ENCODE measurements around the gene COLEC11.

DNA sequence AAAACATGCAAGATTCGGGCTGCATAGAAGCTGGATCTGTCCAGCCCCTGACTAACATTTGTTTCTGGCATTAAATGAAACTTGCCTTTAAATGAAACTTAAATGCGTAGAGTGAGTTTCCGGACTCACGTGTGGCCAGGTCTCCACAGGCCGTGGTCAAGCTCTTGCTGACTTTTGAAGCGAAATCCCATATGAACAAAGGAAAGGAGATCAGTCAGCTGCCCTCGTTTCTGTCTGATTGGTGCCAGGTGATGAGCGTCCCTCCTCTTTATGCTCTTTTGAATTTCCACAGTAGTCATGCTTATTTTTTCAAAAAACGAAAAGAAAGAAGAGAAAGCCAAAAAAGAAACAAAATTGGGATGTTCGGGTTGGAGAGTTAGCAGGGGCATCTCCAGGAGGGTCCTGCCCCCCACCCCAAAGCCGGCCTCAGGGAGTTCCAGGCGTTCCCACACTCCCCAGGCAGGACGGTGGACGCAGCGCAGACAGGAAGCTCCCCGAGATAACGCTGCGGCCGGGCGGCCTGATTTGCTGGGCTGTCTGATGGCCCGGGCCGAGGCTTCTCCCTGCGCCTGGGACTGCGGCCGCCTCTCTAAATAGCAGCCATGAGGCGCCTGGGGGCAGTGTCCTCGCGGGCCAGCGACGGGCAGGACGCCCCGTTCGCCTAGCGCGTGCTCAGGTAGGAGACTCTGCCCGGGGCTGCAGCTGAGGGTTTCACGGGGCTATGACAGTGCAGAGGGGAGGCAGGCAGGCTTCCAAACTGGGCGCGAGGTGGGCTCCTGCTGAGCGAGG lies at the start of gene COLEC11:
- no peak for TF ChIP-seq CTCF (IDR thresholded peaks at IDR 0.05; ENCODE audit: insufficient read depth, low read length, poor library complexity, severe bottlenecking)
- TF ChIP-seq EZH2phosphoT487 (conservative IDR thresholded peaks at IDR 0.05; ENCODE audit: low read length): no peak

Measured in SU-DHL-6 (cell line).